ENCODE measurements around the gene FAM180B.

DNA sequence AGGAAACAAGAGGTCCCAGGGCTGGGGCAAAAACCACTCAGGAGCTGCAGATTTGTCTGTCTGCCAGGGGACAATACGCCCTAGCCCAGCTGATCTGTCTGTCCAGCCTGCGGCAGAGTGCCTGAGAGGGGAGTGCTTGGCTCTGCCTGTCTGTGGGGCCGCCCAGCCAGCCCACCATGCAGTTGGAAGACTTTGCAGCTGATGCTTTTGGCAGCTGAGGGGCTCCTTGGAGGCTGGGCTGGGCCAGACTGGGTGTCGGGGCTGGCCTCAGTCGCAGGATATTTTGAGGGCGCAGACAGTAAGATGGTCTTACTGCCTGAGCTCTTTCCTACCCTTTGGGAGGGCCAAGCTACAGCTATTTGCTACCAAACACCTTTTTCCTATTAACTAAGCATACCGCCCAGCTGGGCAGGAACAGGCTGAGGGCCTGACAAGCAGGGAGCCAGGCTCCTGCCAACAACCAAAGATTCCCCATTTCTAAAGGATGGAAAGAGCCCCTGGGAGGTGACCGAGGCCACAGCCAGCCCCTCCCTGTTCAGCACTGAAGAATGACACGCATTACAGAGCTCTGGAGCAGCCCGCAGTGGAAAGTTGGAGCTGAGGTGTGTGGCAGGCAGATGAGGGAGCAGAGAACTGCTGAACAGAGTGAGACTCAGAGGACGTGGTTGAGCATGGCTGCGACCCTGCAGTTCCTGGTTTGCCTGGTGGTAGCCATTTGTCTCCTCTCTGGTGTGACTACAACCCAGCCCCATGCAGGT, at the start of gene FAM180B:
- TF ChIP-seq ZNF510 (CRISPR knock-in tag; IDR thresholded peaks at IDR 0.05; ENCODE audit: low read depth) = no peak
- TF ChIP-seq, protein P1, sequence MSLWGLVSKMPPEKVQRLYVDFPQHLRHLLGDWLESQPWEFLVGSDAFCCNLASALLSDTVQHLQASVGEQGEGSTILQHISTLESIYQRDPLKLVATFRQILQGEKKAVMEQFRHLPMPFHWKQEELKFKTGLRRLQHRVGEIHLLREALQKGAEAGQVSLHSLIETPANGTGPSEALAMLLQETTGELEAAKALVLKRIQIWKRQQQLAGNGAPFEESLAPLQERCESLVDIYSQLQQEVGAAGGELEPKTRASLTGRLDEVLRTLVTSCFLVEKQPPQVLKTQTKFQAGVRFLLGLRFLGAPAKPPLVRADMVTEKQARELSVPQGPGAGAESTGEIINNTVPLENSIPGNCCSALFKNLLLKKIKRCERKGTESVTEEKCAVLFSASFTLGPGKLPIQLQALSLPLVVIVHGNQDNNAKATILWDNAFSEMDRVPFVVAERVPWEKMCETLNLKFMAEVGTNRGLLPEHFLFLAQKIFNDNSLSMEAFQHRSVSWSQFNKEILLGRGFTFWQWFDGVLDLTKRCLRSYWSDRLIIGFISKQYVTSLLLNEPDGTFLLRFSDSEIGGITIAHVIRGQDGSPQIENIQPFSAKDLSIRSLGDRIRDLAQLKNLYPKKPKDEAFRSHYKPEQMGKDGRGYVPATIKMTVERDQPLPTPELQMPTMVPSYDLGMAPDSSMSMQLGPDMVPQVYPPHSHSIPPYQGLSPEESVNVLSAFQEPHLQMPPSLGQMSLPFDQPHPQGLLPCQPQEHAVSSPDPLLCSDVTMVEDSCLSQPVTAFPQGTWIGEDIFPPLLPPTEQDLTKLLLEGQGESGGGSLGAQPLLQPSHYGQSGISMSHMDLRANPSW (CRISPR knock-in tag; IDR thresholded peaks at IDR 0.05; ENCODE audit: borderline replicate concordance) = no peak
- TF ChIP-seq FOXJ3 (CRISPR knock-in tag; IDR thresholded peaks at IDR 0.05; ENCODE audit: borderline replicate concordance) = no peak
- no peak for TF ChIP-seq EZH2 (conservative IDR thresholded peaks at IDR 0.05; ENCODE audit: low read depth, low read length)
- no peak for TF ChIP-seq TCF7L2 (IDR thresholded peaks at IDR 0.05; ENCODE audit: low read depth, low read length)
- TF ChIP-seq, protein P2, sequence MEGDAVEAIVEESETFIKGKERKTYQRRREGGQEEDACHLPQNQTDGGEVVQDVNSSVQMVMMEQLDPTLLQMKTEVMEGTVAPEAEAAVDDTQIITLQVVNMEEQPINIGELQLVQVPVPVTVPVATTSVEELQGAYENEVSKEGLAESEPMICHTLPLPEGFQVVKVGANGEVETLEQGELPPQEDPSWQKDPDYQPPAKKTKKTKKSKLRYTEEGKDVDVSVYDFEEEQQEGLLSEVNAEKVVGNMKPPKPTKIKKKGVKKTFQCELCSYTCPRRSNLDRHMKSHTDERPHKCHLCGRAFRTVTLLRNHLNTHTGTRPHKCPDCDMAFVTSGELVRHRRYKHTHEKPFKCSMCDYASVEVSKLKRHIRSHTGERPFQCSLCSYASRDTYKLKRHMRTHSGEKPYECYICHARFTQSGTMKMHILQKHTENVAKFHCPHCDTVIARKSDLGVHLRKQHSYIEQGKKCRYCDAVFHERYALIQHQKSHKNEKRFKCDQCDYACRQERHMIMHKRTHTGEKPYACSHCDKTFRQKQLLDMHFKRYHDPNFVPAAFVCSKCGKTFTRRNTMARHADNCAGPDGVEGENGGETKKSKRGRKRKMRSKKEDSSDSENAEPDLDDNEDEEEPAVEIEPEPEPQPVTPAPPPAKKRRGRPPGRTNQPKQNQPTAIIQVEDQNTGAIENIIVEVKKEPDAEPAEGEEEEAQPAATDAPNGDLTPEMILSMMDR (CRISPR knock-in tag; IDR thresholded peaks at IDR 0.05) = no peak
- no peak for TF ChIP-seq SP1 (IDR thresholded peaks at IDR 0.05)
- no peak for TF ChIP-seq SP1 (CRISPR knock-in tag; IDR thresholded peaks at IDR 0.05)
- TF ChIP-seq GABPA (IDR thresholded peaks at IDR 0.05; ENCODE audit: low read depth, low read length) = no peak
- TF ChIP-seq GABPA (CRISPR knock-in tag; IDR thresholded peaks at IDR 0.05; ENCODE audit: low read depth) = no peak
- no peak for TF ChIP-seq SIN3A (IDR thresholded peaks at IDR 0.05; ENCODE audit: borderline replicate concordance, low read depth, low read length)
- no peak for TF ChIP-seq ZNF274 (CRISPR knock-in tag; IDR thresholded peaks at IDR 0.05)
- TF ChIP-seq POLR2AphosphoS5 (IDR thresholded peaks at IDR 0.05; ENCODE audit: low read depth, low read length) = no peak
- TF ChIP-seq RELA (CRISPR knock-in tag; IDR thresholded peaks at IDR 0.05) = no peak
- TF ChIP-seq NPAS2 (CRISPR knock-in tag; IDR thresholded peaks at IDR 0.05; ENCODE audit: borderline replicate concordance) = no peak
